Lung (tissue), 12 donors: ENCODE results near the gene TBC1D1. TPM values are rescaled to one million over a fixed set of nuclear protein-coding genes. Genes with fewer than 3 reads are reported as not detected.

Source experiments
- ATAC-seq: fragments of 200-7000 bp; cut with Tn5 transposase; one replicate; pipeline ENCODE4 v1.9.1; 2020; ENCODE audit warnings: moderate number of reproducible peaks; ENCODE audit not compliant: insufficient read depth, low FRiP score
- DNase-seq, 3 donors: peaks; one replicate each; pipeline ENCODE4 v3.0.0-alpha.2; 2013 to 2017
- H3K27ac ChIP-seq, 2 donors: one replicate each; pipeline ENCODE4 v1.5.1; 2013; ENCODE audit warnings: mild to moderate bottlenecking in 2 of 2, moderate library complexity in 2 of 2, control low read depth in 1 of 2, inconsistent platforms in 1 of 2, low read depth in 1 of 2, low read length in 1 of 2
- H3K27me3 ChIP-seq, 3 donors: one replicate each; pipeline ENCODE4 v1.5.1; 2013; ENCODE audit warnings: low read length in 2 of 3; ENCODE audit not compliant: control insufficient read depth in 3 of 3, insufficient read depth in 3 of 3
- H3K36me3 ChIP-seq, 4 donors: one replicate each; pipeline ENCODE4 v1.5.1; 2013; ENCODE audit warnings: low read length in 4 of 4, mild to moderate bottlenecking in 1 of 4, moderate library complexity in 1 of 4; ENCODE audit not compliant: control insufficient read depth in 4 of 4, insufficient read depth in 4 of 4
- H3K4me1 ChIP-seq, 5 donors: one replicate each; pipeline ENCODE4 v1.5.1; 2013; ENCODE audit warnings: low read length in 5 of 5, mild to moderate bottlenecking in 2 of 5, moderate library complexity in 1 of 5; ENCODE audit not compliant: control insufficient read depth in 5 of 5, insufficient read depth in 5 of 5
- H3K4me3 ChIP-seq: one replicate; pipeline ENCODE4 v1.5.1; 2013; ENCODE audit warnings: mild to moderate bottlenecking, control low read depth, moderate library complexity
- H3K9ac ChIP-seq, 2 donors: one replicate each; pipeline ENCODE4 v1.5.1; 2013; ENCODE audit warnings: low read length in 2 of 2, control low read depth in 1 of 2; ENCODE audit not compliant: insufficient read depth in 1 of 2
- H3K9me3 ChIP-seq, 4 donors: one replicate each; pipeline ENCODE4 v1.5.1; 2013; ENCODE audit warnings: low read length in 3 of 4, mild to moderate bottlenecking in 1 of 4, moderate library complexity in 1 of 4; ENCODE audit not compliant: control insufficient read depth in 4 of 4, insufficient read depth in 3 of 4
- whole genome bisulfite sequencing, 2 donors: extraction: QIAGEN DNeasy Blood & Tissue Kit; methylation state at CpG; one replicate each; pipeline ENCODE4 v1.1.7; 2013; 5-methylcytosine and 5-hydroxymethylcytosine counted together
- polyA plus RNA-seq, 2 donors: library from polyadenylated mRNA; stranded (reverse); fragments of 200-250 nt; gene quantifications; one replicate each; pipeline ENCODE4 v1.2.1, GENCODE V29; 2013
- total RNA-seq, 2 donors: library from RNA; depleted of rRNA in 1 of 2; stranded (reverse); fragments of >200 nt in 1 of 2; gene quantifications; one replicate each; pipeline ENCODE4 v1.2.1, GENCODE V29; 2014 to 2021
- TF ChIP-seq, protein P1 (sequence below): IDR thresholded peaks from 2 replicates; pipeline ENCODE4 v1.5.1; 2012; ENCODE audit warnings: mild to moderate bottlenecking; ENCODE audit errors: control extremely low read depth, extremely low read depth
- donor health status: control.
- donor health status: control.
- donor health status: Bipolar disorder and iron deficiency.
- donor health status: healthy.
- donor health status: DM: yes; HTN: yes; CAD: no.

TBC1D1 gene
- total and polyA plus RNA-seq, 4 donors, result 23.6 to 71.1 (median 43.9) TPM

DNA sequence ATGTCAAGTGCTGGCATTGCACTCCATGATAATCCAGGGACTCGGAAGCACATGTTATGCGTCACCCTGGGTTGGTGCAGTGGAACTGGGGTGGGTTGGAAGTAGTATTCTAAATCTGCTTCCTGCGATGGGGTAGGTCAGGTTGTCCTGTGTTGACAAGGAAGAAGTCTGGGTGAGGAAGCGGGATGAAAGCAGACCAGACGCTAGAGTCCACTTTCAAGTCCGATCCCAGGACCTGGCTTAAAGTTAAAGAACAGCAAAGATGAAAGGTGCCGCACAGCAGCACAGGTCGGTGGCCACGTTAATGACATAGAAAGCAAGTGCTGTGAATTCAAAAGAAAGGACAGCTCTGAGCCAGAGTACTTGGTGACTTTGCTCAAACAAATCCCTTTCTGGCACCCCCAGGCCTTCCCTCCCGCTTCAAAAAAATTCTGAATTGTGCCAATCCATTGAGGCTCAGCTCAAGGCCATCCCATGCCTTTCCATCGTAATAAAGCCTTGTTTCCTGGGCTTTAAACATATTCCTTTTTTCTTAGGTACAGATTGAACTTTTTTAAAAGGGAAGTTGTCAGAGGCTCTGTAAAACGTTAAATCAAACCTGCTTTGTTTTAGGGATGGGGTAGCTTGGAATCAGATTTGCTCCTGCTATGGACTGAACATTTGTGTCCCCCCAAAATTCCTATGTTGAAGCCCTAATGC is 187.1 kb downstream of the TBC1D1 start:
- TF ChIP-seq, protein P1, sequence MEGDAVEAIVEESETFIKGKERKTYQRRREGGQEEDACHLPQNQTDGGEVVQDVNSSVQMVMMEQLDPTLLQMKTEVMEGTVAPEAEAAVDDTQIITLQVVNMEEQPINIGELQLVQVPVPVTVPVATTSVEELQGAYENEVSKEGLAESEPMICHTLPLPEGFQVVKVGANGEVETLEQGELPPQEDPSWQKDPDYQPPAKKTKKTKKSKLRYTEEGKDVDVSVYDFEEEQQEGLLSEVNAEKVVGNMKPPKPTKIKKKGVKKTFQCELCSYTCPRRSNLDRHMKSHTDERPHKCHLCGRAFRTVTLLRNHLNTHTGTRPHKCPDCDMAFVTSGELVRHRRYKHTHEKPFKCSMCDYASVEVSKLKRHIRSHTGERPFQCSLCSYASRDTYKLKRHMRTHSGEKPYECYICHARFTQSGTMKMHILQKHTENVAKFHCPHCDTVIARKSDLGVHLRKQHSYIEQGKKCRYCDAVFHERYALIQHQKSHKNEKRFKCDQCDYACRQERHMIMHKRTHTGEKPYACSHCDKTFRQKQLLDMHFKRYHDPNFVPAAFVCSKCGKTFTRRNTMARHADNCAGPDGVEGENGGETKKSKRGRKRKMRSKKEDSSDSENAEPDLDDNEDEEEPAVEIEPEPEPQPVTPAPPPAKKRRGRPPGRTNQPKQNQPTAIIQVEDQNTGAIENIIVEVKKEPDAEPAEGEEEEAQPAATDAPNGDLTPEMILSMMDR, result no peak
- 91% methylated on average over 12 of the region's 12 CpGs for WGBS, 2 donors
- DNase-seq, result no peak
- no peak for ATAC-seq
- H3K27me3 ChIP-seq, result no peaks in the 10 kb centered on the region
- H3K9me3 ChIP-seq, result no peaks in the 10 kb centered on the region
- no peak overlapping the region for H3K4me3 ChIP-seq
- H3K36me3 ChIP-seq, result peaks cover 0 to 22% (median 5%) of the 10 kb centered on the region in 4 donors
- no peak overlapping the region for H3K9ac ChIP-seq
- peaks cover 0 to 10% (median 3%) of the 10 kb centered on the region in 5 donors for H3K4me1 ChIP-seq
- H3K27ac ChIP-seq, result no peak overlapping the region

DNA sequence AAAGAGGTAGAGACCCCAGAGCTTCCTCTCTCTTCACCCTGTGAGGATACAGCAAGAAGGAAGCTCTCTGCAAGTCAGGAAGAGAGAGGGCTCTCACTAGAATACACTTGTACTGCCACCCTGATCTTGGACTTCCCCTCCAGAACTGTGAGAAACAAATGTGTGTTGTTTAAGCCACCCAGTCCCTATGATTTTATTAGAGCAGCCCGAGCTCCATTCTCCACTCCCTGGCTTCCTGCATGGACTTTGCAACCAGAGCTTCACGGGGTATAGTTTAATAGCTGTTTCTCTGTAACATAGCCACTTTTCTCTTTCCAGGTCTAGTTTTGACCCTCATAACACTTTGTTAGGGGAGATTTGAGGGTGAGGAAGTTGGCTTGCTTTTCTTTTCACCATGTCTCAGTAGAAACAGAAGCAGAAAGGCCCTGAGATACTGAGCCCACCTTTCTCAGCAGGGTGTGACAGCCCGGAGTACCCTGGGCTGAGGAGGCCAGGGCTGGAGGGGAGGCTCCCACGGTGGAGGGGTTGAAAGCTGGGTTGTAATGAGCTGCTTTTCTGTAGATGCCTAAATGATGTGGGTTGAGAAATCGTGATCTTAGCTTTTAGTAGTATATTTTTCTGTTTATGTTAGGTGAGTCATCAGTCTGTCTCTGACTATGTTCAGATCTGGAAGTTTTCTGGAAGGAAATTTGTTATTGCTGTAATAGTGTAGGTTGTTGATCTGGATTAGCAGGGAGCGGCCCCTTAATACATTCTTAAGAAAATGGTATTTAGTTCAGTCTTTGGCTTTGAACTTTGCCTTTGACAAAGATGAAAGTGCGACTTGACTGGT is 187.9 kb downstream of the TBC1D1 start:
- Histone ChIP-seq H3K9ac (no peak overlapping the region), H3K9me3 (no peaks in the 10 kb centered on the region), H3K27ac (peak overlapping the region in 1 of 2 donors; percentile 57), H3K4me1 (peaks cover 0 to 9% (median 3%) of the 10 kb centered on the region in 5 donors), H3K4me3 (no peak overlapping the region), H3K36me3 (peaks cover 0 to 13% (median 2%) of the 10 kb centered on the region in 4 donors), H3K27me3 (no peaks in the 10 kb centered on the region)
- WGBS, 2 donors, result 59 to 67% methylated on average over 7 of the region's 7 CpGs
- DNase-seq, result no peak
- TF ChIP-seq, protein P1, result no peak
- ATAC-seq, result no peak

DNA sequence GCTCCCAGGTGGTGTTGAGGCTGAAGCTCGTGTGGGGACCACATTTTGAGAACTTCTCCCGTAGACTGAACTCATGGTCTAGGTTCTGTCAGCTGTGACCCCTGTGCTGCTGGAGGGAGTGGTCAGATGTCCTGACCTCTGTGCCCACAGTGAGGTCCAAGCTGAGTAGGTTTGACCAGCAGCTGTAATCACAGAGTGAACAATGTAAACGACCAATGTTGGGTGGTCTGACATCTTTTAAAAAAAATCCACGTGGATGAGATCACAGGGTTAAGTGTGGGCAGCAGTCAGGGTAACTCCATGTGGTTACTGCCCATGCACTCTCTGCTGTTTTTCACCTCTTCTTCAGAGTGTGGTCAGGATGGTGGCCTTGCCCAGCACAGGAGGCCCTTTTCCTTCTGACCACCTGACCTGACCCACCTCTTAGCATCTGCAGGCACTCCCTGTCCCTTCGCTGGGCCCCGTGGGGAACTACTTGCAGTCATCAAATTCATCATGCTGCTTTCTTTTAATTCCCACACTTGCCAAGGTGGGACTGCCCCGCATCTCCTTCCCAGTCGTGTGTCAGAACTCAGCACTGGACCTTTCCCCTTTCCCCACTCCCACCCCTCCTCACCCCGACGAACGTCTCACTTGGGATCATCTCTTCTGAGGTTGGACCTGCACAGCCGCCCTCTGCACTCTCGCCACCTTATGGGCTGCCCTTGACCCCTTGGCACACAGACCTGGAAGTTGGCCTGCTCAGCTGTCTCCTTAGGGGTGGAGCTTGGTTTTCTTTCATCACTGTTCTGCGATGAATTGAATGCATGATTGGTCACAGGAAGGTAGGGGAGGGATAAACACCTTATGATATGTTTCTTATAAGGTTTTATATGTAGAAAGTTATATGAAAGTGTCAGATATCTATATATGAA is 189.4 kb downstream of the TBC1D1 start:
- H3K27ac ChIP-seq, result no peak overlapping the region
- 85 to 88% methylated on average over 14 of the region's 14 CpGs for WGBS, 2 donors

More for the DNA sequence above, 189.4 kb downstream of the TBC1D1 start:
- Histone ChIP-seq H3K4me3 (no peak overlapping the region), H3K9ac (no peak overlapping the region), H3K27me3 (no peaks in the 10 kb centered on the region), H3K9me3 (no peaks in the 10 kb centered on the region), H3K36me3 (peaks cover 0 to 12% (median 2%) of the 10 kb centered on the region in 4 donors), H3K4me1 (peaks cover 0 to 9% (median 3%) of the 10 kb centered on the region in 5 donors)
- ATAC-seq, result no peak
- no peak for DNase-seq
- TF ChIP-seq, protein P1, result no peak
